Spleen (tissue), 11 donors: ENCODE data around the gene TRIM50. TPM values are rescaled to one million over a fixed set of nuclear protein-coding genes. Genes with fewer than 3 reads are reported as not detected.

Source experiments
- DNase-seq: peaks from one replicate; pipeline ENCODE4 v3.0.0-alpha.2; 2020
- H3K27ac ChIP-seq, 8 donors: fragments of 200-600 bp; sonication (generic) in 7 of 8; 1 replicate in 4 of 8; 2 replicates in 4 of 8; pipeline versions ENCODE4 v1.5.0 to v1.8.0; 2016 to 2021; ENCODE audit warnings: inconsistent platforms in 4 of 8, mild to moderate bottlenecking in 4 of 8, moderate library complexity in 1 of 8
- H3K27me3 ChIP-seq, 7 donors: fragments of 200-600 bp; sonication (generic) in 6 of 7; replicated peaks in 1 of 7; 1 replicate in 4 of 7; 2 replicates in 3 of 7; pipeline versions ENCODE4 v1.5.0 to v1.8.0; 2016 to 2021; ENCODE audit warnings: inconsistent platforms in 3 of 7, mild to moderate bottlenecking in 1 of 7
- H3K36me3 ChIP-seq, 6 donors: fragments of 200-600 bp; sonication (generic) in 5 of 6; 1 replicate in 4 of 6; 2 replicates in 2 of 6; pipeline versions ENCODE4 v1.5.0 to v1.8.0; 2016 to 2021; ENCODE audit warnings: inconsistent platforms in 2 of 6
- H3K4me1 ChIP-seq, 6 donors: fragments of 200-600 bp; sonication (generic) in 5 of 6; 1 replicate in 3 of 6; 2 replicates in 3 of 6; pipeline versions ENCODE4 v1.5.0 to v1.8.0; 2016 to 2021; ENCODE audit warnings: inconsistent platforms in 3 of 6
- H3K4me3 ChIP-seq, 8 donors: fragments of 200-600 bp; sonication (generic) in 7 of 8; 1 replicate in 4 of 8; 2 replicates in 4 of 8; pipeline versions ENCODE4 v1.5.0 to v1.8.0; 2016 to 2021; ENCODE audit warnings: inconsistent platforms in 4 of 8, mild to moderate bottlenecking in 4 of 8, moderate library complexity in 2 of 8
- H3K9me3 ChIP-seq, 8 donors: fragments of 200-600 bp; sonication (generic) in 7 of 8; 1 replicate in 4 of 8; 2 replicates in 4 of 8; pipeline versions ENCODE4 v1.5.0 to v1.8.0; 2016 to 2021; ENCODE audit warnings: inconsistent platforms in 4 of 8
- CTCF ChIP-seq, 11 experiments: fragments of 200-600 bp in 7 of 11; fragments of 450-650 bp in 4 of 11; sonication (generic) in 4 of 11; IDR thresholded peaks in 8 of 11; conservative IDR thresholded peaks in 3 of 11; 1 replicate in 7 of 11; 2 replicates in 4 of 11; pipeline versions ENCODE4 v1.4.0 to v1.8.0; 2016 to 2021; ENCODE audit warnings: antibody characterized with exemption in 11 of 11, inconsistent platforms in 4 of 11, mild to moderate bottlenecking in 1 of 11
- POLR2A ChIP-seq, 3 donors: fragments of 450-650 bp; IDR thresholded peaks; one replicate each; pipeline ENCODE4 v1.5.1; 2017; ENCODE audit warnings: antibody characterized with exemption in 3 of 3, mild to moderate bottlenecking in 1 of 3
- POLR2AphosphoS5 ChIP-seq, 3 donors: sonication (generic); formaldehyde crosslinking; IDR thresholded peaks; one replicate each; pipeline ENCODE4 v1.5.1; 2017; ENCODE audit warnings: antibody characterized with exemption in 3 of 3
- WGBS, 5 donors: extraction: QIAGEN DNeasy Blood & Tissue Kit in 3 of 5; methylation state at CpG; one replicate each; pipeline versions ENCODE4 v1.1.5 to v1.1.7; 2013 to 2018; 5-methylcytosine and 5-hydroxymethylcytosine counted together
- intact Hi-C: fragments of 100-400 bp; cut with DNase I; formaldehyde crosslinking; loops from one replicate; pipeline ENCODE4 v1.15.0; 2023; ENCODE audit warnings: low total_unique reads
- polyA plus RNA-seq, 3 donors: library from polyadenylated mRNA; stranded (reverse); fragments of 200-250 nt; gene quantifications; one replicate each; pipeline ENCODE4 v1.2.1, GENCODE V29; 2013
- total RNA-seq, 7 donors: library from RNA; depleted of rRNA in 3 of 7; stranded (reverse); fragments of >200 nt in 3 of 7; fragmentation: NEBNext Ultra II Directional in 4 of 7; extraction: Animal tissue kit (Norgen Biotek cat#: 25700) in 4 of 7; gene quantifications; one replicate each; pipeline versions ENCODE4 v1.1.0 to v1.2.1, GENCODE V29; 2016 to 2021
- donor health status: healthy with polysubstance abuse.
- donor health status: DM: no; HTN: no; CAD: no; lungs with moderate emphysema.
- donor health status: DM: no; HTN: no; CAD: no.
- donor health status: Bipolar disorder and iron deficiency.
- donor health status: healthy.
- donor health status: DM: no; HTN: no; CAD: no.
- donor health status: DM: yes; HTN: yes; CAD: no.

Gene TRIM50
- total and polyA plus RNA-seq, 10 donors = 0.13 to 1.8 (median 0.32) TPM; not detected in 3

DNA sequence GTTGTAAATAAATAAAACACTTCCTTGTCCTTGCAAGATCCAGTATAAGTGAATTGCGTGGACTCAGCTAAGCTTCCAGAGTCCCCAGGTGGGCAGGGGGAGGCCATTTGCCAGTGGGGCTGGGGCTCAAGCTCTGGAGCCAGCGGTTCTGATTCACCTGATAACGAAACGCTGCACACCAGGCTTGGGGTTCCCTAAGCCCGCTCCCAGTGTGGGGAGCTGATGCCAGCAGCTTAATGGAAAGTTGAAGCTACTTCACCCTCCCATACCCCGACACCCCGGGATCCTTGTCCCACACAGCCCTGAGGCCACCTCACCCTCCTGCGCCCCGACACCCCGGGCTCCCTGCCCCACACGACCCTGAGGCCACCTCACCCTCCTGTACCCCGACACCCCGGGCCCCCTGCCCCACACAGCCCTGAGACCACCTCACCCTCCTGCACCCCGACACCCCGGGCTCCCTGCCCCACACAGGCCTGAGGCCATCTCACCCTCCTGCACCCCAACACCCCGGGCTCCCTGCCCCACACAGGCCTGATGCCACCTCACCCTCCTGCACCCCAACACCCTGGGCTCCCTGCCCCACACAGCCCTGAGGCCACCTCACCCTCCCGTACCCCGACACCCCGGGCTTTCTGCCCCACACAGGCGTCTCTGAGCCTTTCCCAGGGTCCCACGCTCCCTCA lies 30.9 kb upstream of the TRIM50 start:
- DNase-seq = no peak
- Histone ChIP-seq H3K36me3 (no peaks in the 10 kb centered on the region), H3K9me3 (no peaks in the 10 kb centered on the region), H3K27ac (peak overlapping the region in 6 of 8 donors; percentile 39 to 80 (median 74)), H3K4me1 (peaks cover 0 to 25% (median 11%) of the 10 kb centered on the region in 6 donors), H3K4me3 (peak overlapping the region in 4 of 8 donors; percentile 7 to 58 (median 18)), H3K27me3 (peaks cover 0 to 19% (median 0%) of the 10 kb centered on the region in 7 donors)
- intact Hi-C loops = no loop called here
- WGBS, 5 donors = 83 to 86% (median 84%) methylated on average over 19 to 21 of the region's 21 CpGs
- TF ChIP-seq CTCF (IDR thresholded peaks at IDR 0.05 in 8 of 11, conservative IDR thresholded peaks at IDR 0.05 in 3 of 11) (no peak), POLR2A (IDR thresholded peaks at IDR 0.05) (no peak), POLR2AphosphoS5 (IDR thresholded peaks at IDR 0.05) (no peak)

DNA sequence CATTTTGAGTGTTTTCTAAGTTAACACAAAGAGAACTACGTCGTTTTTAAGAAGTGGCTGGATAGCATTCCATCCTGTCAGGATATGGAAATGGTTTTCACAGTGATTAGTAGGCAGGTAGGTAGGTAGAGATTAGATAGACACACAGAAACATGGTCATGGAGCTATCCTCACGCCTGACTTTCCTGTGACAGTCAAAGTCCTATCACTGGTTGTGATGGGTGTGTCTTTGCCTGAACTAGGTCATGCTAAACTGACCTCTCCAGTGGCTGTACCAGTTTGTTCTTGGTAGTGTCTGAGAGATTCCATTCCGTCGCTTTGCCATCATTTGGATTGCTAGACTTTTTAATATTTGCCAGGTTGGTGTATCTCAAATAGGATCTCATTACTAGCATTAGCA lies 28.3 kb upstream of the TRIM50 start:
- Histone ChIP-seq H3K36me3 (no peaks in the 10 kb centered on the region), H3K4me1 (peaks cover 0 to 26% (median 11%) of the 10 kb centered on the region in 6 donors), H3K9me3 (peaks cover 0 to 9% (median 6%) of the 10 kb centered on the region in 8 donors), H3K27ac (no peak overlapping the region), H3K27me3 (peaks cover 0 to 19% (median 0%) of the 10 kb centered on the region in 7 donors), H3K4me3 (no peak overlapping the region)
- no peak for DNase-seq
- 86 to 92% (median 87%) methylated on average over 5 of the region's 5 CpGs for WGBS, 5 donors
- intact Hi-C loops = no loop called here
- TF ChIP-seq POLR2AphosphoS5 (IDR thresholded peaks at IDR 0.05) = no peak
- TF ChIP-seq CTCF (IDR thresholded peaks at IDR 0.05 in 8 of 11, conservative IDR thresholded peaks at IDR 0.05 in 3 of 11) = no peak
- no peak for TF ChIP-seq POLR2A (IDR thresholded peaks at IDR 0.05)

DNA sequence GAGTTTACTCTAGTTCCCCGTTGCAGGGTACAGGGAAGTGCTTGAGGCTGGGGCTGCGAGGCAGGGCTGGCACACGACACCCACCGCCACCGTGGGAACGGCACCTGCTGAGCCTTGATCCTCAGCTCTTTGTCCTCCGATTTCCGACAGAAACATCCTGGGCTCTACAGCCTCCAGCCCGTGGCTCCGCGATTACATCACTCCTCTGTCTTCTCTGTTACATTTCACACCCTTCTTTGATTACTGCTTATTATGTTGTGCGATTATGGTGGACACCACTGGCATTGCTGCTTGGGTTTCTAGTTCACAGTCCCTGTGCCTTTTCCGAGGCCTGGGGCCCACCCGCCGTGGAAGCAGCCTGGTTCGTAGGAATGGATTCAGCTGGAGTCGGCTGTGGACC lies 26.9 kb upstream of the TRIM50 start:
- TF ChIP-seq POLR2A (IDR thresholded peaks at IDR 0.05) (no peak), POLR2AphosphoS5 (IDR thresholded peaks at IDR 0.05) (no peak), CTCF (IDR thresholded peaks at IDR 0.05 in 8 of 11, conservative IDR thresholded peaks at IDR 0.05 in 3 of 11) (no peak)

GRCh38 chr7:73354196-73354595 lies 26.3 kb upstream of the TRIM50 start:
- intact Hi-C loops = no loop called here
- WGBS, 5 donors = 72 to 85% (median 80%) methylated on average over 7 to 9 of the region's 9 CpGs

More for the DNA sequence above, 26.9 kb upstream of the TRIM50 start:
- Histone ChIP-seq H3K27me3 (peaks cover 0 to 17% (median 0%) of the 10 kb centered on the region in 7 donors), H3K4me3 (no peak overlapping the region), H3K9me3 (peaks cover 0 to 9% (median 6%) of the 10 kb centered on the region in 8 donors), H3K36me3 (no peaks in the 10 kb centered on the region), H3K4me1 (peaks cover 0 to 28% (median 11%) of the 10 kb centered on the region in 6 donors), H3K27ac (no peak overlapping the region)
- 88 to 93% (median 91%) methylated on average over 17 of the region's 17 CpGs for WGBS, 5 donors
- DNase-seq = peak; percentile 55
- intact Hi-C loops = no loop called here

More at GRCh38 chr7:73354196-73354595, 26.3 kb upstream of the TRIM50 start:
- no peak for DNase-seq
- Histone ChIP-seq H3K36me3 (no peaks in the 10 kb centered on the region), H3K27me3 (peaks cover 0 to 12% (median 0%) of the 10 kb centered on the region in 7 donors), H3K4me3 (no peak overlapping the region), H3K27ac (no peak overlapping the region), H3K9me3 (peaks cover 0 to 9% (median 6%) of the 10 kb centered on the region in 8 donors), H3K4me1 (peaks cover 0 to 28% (median 11%) of the 10 kb centered on the region in 6 donors)
- peak in 2 of 3 donors; percentile 27 to 28 for TF ChIP-seq POLR2AphosphoS5 (IDR thresholded peaks at IDR 0.05)
- TF ChIP-seq POLR2A (IDR thresholded peaks at IDR 0.05) = no peak
